HUES48 (cell line): Measurements from ENCODE around the gene RBPJ.

Experiments
- H3K27ac ChIP-seq: one replicate; pipeline ENCODE4 v1.7.0; 2013; ENCODE audit warnings: low read depth, low read length, inconsistent platforms
- H3K27me3 ChIP-seq: 2 replicates; pipeline ENCODE4 v1.6.1; 2013; ENCODE audit warnings: mild to moderate bottlenecking, low read length; ENCODE audit not compliant: control insufficient read depth, insufficient read depth
- H3K36me3 ChIP-seq: 2 replicates; pipeline ENCODE4 v1.6.1; 2013; ENCODE audit warnings: low read length; ENCODE audit not compliant: control insufficient read depth, insufficient read depth
- H3K4me1 ChIP-seq: 2 replicates; pipeline ENCODE4 v1.6.1; 2013; ENCODE audit warnings: mild to moderate bottlenecking, low read length; ENCODE audit not compliant: control insufficient read depth, insufficient read depth
- H3K4me3 ChIP-seq: 2 replicates; pipeline ENCODE4 v1.5.1; 2013; ENCODE audit warnings: mild to moderate bottlenecking, low read depth, low read length
- H3K9ac ChIP-seq: 2 replicates; pipeline ENCODE4 v1.6.1; 2013; ENCODE audit warnings: mild to moderate bottlenecking, low read depth, low read length, moderate library complexity
- H3K9me3 ChIP-seq: 2 replicates; pipeline ENCODE4 v1.6.1; 2013; ENCODE audit warnings: low read length; ENCODE audit not compliant: control insufficient read depth, insufficient read depth

RBPJ gene

DNA sequence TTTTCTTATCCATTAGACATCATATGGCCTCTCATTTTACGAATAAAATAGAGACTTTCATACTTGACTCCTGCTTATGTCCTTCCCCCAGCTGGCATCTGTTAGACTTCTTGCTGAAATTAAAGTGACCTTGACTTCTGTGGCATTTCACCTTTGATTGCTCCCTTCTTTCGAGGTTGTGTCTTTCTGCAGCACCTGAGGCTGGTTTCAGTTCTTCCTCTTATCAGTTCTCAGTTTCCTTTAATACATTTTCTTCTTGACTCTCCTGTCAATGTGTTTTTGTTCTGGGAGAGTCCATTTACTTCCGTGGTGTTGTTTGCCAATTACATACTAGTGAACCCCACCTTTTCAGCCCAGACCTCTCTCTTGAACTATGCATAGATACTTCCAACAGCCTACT is 81.6 kb downstream of the RBPJ start:
- Histone ChIP-seq H3K27me3 (no peaks in the 10 kb centered on the region), H3K9ac (no peak overlapping the region), H3K27ac (no peak overlapping the region), H3K9me3 (peaks cover 34% of the 10 kb centered on the region), H3K36me3 (peaks cover 53% of the 10 kb centered on the region), H3K4me1 (peaks cover 12% of the 10 kb centered on the region), H3K4me3 (no peak overlapping the region)

DNA sequence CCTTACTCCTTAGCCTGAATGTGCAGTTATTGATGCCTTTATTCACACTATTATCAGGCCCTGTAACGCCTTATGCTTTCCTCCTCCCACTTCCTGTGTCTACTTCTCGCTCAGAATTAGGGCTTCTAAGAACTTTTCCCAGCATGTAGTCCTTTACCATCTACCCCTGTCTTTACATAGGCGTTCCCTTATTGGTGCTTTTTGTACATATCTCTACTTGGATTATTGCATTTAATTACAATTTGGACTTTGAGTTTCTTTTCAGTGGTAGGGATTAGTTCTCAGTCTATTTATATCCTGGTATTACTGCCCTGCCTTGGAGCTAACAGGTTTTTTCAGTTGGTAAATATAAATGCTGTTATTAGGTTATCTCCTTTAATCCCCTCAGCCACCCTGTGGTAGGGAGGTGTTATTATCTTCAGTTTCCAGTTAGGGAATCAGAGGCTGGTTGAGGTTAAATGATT is 84.0 kb downstream of the RBPJ start:
- no peak overlapping the region for H3K9ac ChIP-seq
- H3K9me3 ChIP-seq = peaks cover 34% of the 10 kb centered on the region
- H3K36me3 ChIP-seq = peaks cover 67% of the 10 kb centered on the region
- no peaks in the 10 kb centered on the region for H3K27me3 ChIP-seq
- H3K27ac ChIP-seq = no peak overlapping the region
- peaks cover 29% of the 10 kb centered on the region for H3K4me1 ChIP-seq
- no peak overlapping the region for H3K4me3 ChIP-seq

DNA sequence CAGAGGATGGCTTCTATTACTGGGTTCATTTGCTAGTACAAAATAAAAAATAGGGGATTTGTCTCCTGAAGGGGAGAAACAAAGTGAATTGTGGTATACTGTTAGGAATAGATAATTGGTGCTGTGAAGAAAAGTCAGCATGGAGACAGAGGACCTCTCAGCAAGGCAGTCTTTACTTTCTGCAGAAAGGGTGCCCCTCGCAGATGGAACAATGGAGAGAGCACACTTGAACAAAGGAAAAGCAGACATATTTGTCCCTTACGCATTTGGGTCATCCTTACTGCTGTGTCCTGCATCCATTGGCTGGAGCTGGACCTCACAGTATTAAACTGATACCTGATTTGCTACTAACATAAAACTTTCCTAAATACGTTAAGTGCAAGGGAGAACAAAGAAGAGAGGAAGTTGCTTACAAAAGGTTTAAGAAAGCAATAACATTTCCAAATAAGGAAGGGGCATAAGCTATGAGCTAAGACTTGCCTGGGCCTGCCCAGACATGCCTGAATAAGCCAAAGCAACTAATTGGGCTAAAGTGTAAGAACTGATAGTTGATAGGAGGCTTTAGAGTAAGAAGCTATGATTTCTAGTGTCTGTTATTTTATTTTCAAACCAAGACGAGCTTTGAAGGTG is 85.6 kb downstream of the RBPJ start:
- Histone ChIP-seq H3K9ac (peak overlapping the region; percentile 41; the same call in 1 of the 2 replicates), H3K36me3 (peaks cover 58% of the 10 kb centered on the region), H3K27ac (peak overlapping the region; percentile 67)

DNA sequence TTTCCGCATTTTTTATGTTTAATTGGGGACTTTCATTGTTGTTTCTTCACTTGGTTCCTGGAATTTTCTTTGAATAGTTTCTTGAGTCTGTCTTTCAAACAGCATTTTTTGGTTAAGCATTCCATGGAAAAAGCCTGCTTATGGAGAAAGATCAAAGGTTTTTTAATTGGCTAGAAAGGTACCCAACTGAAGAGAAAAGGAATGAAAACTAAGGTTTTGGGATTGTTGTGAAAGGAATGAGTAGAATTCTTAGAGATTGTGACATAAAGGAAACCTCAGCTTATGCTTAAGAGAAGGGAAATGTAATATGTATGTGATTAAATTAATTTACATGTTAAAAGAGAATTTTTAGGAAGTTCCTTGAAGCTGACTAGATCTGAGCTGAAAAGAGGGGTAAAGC is 86.7 kb downstream of the RBPJ start:
- H3K27me3 ChIP-seq = no peaks in the 10 kb centered on the region
- no peak overlapping the region for H3K9ac ChIP-seq
- peaks cover 34% of the 10 kb centered on the region for H3K9me3 ChIP-seq
- H3K36me3 ChIP-seq = peaks cover 63% of the 10 kb centered on the region
- peak overlapping the region; percentile 67 for H3K27ac ChIP-seq
- H3K4me3 ChIP-seq = no peak overlapping the region
- peaks cover 33% of the 10 kb centered on the region for H3K4me1 ChIP-seq

More for the DNA sequence above, 85.6 kb downstream of the RBPJ start:
- Histone ChIP-seq H3K27me3 (no peaks in the 10 kb centered on the region), H3K9me3 (peaks cover 34% of the 10 kb centered on the region), H3K4me1 (peaks cover 33% of the 10 kb centered on the region), H3K4me3 (no peak overlapping the region; the same call in 1 of the 2 replicates)

DNA sequence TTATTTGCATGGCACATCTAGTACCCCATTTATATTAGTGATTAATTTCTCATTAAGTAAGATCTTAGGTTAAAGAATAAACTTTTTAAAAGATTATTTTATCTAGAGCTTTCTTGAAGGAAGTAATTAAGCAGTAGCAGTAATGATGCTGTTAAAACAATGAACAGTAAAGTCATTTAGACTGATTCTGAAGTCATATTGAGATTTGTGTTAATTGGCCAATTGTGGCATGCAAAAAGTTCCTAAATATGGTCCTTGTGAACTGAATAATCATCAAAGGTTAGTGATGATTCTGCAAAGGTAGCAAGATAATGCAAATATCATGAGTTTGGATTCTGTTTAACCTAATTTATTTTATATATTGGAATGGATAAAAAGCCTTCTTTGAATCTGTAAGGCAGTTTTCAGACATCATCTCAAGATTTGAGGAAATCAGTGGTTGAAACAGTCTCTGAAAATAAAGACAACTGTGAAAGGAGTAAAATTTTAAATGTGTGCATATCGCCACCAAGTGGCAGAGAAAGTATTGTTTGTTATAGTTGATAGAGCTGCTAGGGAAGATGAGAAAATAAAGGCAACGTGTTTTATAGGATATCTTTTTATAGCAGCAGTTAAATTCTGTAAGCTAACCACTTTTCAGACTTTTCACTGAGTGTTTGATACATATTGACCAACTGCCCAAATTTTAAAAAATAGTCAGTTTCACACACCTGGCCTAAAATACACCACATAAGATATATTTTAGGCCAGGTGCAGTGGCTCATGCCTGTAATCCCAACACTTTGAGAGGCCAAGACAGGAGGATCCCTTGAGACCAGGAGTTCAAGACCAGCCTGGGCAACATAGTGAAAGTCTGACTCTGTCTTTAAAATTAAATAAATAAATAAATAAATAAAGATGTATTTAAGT is 89.8 kb downstream of the RBPJ start:
- Histone ChIP-seq H3K9ac (no peak overlapping the region), H3K4me1 (peaks cover 33% of the 10 kb centered on the region), H3K27ac (peak overlapping the region; percentile 51), H3K36me3 (peaks cover 69% of the 10 kb centered on the region), H3K4me3 (no peak overlapping the region), H3K27me3 (no peaks in the 10 kb centered on the region), H3K9me3 (peaks cover 14% of the 10 kb centered on the region)

DNA sequence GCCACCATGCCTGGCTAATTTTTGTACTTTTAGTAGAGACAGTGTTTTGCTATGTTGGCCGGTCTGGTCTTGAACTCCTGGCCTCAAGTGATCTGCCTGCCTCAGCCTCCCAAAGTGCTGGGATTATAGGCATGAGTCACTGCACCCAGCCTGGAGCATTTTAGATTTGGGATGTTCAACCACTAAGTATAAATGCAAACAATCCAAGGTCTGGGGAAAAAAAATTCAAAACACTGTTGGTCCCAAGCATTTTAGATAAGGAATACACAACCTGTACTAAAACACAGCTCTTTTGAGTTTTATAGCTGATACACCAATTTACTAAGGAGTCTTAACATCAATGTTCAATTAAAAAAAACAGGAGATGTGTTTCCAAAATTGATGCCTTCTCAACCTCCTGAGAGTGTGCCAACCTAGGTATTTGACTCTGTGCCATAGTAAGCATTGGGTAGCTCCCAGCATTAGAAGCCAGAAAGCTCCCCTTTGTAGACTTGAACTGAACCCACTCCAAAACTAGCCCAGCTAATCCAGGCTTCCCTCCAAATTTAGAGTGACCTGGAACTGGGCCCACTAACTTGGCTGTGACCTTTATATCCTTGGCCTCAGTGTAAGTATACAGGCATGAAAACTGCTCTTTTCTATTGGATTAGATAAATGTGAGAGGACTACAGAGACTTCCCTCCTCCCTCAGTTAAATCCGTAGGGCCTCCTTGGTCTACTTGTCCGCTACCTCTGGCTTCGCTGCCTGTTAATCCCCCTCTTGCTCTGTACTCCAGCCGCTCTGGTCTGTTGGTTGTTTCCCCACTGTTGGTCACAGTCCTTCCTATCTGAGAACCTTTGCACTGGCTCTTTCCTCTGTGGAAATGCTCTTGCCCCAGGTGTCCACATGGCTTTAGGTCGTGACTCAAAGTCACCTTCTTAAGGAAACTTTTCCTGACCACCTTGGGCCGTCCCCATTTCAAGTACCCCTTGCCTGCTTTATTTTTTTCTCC is 91.9 kb downstream of the RBPJ start:
- Histone ChIP-seq H3K27me3 (no peaks in the 10 kb centered on the region), H3K4me1 (peaks cover 22% of the 10 kb centered on the region), H3K27ac (no peak overlapping the region), H3K9ac (no peak overlapping the region), H3K36me3 (peaks cover 65% of the 10 kb centered on the region), H3K4me3 (no peak overlapping the region), H3K9me3 (no peaks in the 10 kb centered on the region)

DNA sequence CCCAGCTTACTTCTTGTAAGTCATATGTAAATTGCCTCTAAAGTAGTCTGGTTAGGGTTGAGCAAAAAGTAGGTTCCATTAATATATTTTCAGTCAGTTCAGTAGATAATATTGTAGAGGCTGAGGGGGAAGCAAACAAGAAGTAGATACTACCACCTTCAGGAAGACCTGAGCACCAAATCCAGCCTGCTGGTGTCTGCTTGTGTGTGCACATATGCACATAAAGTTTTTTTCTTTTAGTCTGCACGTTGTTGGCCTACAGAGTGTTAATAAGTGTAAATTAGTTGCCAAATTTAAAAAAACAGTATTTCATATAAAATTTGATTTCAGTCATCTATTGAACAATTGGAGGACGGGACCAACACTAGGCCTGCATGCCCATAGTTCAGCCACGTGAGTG is 92.8 kb downstream of the RBPJ start:
- Histone ChIP-seq H3K27me3 (no peaks in the 10 kb centered on the region), H3K4me1 (peaks cover 13% of the 10 kb centered on the region), H3K27ac (no peak overlapping the region), H3K9ac (no peak overlapping the region), H3K9me3 (no peaks in the 10 kb centered on the region), H3K4me3 (no peak overlapping the region), H3K36me3 (peaks cover 57% of the 10 kb centered on the region)

DNA sequence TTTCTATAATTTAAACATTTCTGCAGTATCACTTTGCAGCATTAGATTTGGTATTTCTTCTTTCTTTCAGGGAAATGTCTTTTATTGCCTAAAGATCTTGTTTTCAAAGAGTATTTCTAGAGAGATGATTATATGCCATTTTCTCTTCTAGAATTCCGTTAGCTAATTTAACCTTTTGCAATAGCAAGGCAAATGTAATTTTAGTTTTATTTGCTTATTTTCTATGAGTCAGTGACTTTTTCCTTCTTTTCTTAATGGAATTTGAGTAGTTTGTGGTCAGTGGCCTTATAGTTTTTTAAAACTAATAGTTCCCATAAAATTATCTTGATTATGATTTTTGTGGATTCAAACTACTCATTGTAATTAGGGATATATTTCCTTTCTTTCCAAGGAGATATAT is 97.3 kb downstream of the RBPJ start:
- Histone ChIP-seq H3K27me3 (no peaks in the 10 kb centered on the region), H3K4me1 (peaks cover 34% of the 10 kb centered on the region), H3K36me3 (peaks cover 58% of the 10 kb centered on the region), H3K4me3 (no peak overlapping the region), H3K9me3 (no peaks in the 10 kb centered on the region), H3K27ac (no peak overlapping the region), H3K9ac (no peak overlapping the region)

DNA sequence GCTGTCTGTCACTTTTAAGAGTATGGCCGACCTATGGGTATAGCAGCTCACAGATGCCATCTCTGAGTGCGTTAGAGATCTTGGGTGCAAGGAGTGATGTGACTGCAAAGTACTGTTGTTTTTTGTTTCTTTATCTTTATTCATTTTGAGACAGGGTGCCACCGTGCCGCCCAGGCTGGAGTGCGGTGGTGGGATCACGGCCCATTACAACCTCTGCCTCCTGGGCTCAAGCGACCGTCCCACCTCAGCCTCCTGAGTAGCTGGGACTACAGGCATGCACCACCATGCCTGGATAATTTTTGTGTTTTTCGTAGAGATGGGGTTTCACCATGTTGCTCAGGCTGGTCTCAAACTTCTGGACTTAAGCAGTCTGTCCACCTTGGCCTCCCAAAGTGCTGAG is 98.0 kb downstream of the RBPJ start:
- no peaks in the 10 kb centered on the region for H3K27me3 ChIP-seq
- no peak overlapping the region for H3K9ac ChIP-seq
- no peaks in the 10 kb centered on the region for H3K9me3 ChIP-seq
- H3K36me3 ChIP-seq = peaks cover 61% of the 10 kb centered on the region
- no peak overlapping the region for H3K27ac ChIP-seq
- H3K4me1 ChIP-seq = peaks cover 41% of the 10 kb centered on the region
- H3K4me3 ChIP-seq = no peak overlapping the region

DNA sequence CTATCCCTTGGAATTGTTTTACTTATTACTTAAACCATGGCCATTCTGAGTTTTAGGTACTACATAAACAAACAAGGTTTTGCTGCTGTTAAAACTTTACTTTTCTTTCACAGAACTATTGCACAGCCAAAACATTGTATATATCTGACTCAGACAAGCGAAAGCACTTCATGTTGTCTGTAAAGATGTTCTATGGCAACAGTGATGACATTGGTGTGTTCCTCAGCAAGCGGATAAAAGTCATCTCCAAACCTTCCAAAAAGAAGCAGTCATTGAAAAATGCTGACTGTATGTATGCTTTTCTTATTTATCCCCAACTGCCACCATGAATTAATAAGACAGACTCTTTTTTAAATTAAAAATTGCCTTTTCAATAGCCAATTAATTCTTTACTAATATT is 99.6 kb downstream of the RBPJ start:
- H3K4me3 ChIP-seq = no peak overlapping the region
- H3K9ac ChIP-seq = no peak overlapping the region
- H3K27me3 ChIP-seq = no peaks in the 10 kb centered on the region
- peaks cover 61% of the 10 kb centered on the region for H3K36me3 ChIP-seq
- H3K9me3 ChIP-seq = no peaks in the 10 kb centered on the region
- peaks cover 45% of the 10 kb centered on the region for H3K4me1 ChIP-seq
- peak overlapping the region; percentile 73 for H3K27ac ChIP-seq
